ENCODE data around the gene MYL10. TPM values are rescaled to one million over a fixed set of nuclear protein-coding genes. Genes with fewer than 3 reads are reported as not detected.

MYL10 gene
- total and polyA plus RNA-seq, 2 of the 13 experiments (the other 11 are each of a cell fraction or from before 2014, with no cell fraction given), result not detected

DNA sequence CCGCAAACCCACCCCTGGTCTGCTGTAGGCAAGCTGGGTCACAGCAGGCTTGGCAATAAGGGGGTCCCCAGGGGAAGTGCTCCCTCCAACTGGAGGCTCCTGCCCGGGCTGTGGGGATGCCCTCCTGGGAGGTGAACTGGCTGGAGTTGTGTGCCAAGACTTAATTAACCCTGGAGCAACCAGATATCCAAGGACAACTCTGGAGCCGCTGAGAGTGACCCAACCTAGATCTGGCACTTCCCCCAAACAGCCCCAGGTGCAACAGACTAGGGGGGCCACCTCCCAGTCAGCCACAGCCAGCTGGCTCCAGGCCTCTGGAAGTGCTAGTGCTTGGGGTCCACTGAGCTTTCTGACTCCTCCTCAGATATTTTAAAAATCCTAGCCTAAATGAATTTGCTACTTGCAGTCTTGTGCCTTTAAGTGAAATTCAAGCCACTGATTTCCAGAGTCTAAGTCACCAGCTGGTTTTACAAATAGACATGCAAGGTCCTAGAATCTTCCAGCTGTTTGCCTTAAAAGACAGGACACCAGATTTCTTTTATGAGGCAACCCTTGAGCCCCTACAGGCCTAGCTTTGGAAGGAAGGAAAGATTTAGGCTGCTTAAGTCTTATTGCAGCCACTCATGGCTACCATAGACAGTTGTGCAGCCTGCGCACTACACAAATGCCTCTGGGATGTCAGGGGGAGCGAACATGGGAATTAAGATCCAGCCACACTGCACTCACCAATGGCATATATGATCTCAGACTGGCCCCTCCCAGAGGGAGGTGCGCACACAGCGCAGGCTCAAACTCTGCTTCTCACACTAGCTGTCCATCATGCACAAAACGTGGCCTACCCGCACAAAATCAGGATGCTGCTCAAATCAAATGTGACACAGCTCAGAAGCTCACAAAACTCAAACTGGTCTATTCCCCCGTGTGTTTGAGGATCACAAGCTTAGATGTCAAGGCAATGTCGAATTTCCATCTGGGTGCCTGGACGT is 42.6 kb upstream of the MYL10 start:
- ATAC-seq, result no peak
- Histone ChIP-seq H3K9me3 (ENCODE audit: low read length) (no peaks in the 10 kb centered on the region), H2AFZ (ENCODE audit: low read length) (no peak overlapping the region), H3K27me3 (ENCODE audit: control insufficient read depth in 1 of 2, insufficient read depth in 2 of 2, low read length in 2 of 2) (no peaks in the 10 kb centered on the region; a peak in 1 of 5 replicates), H3K36me3 (replicated peaks in 1 of 2; ENCODE audit: control insufficient read depth in 1 of 2, insufficient read depth in 2 of 2, low read length in 2 of 2) (no peaks in the 10 kb centered on the region), H3K79me2 (ENCODE audit: insufficient read depth, low read length) (no peaks in the 10 kb centered on the region), H3K4me1 (ENCODE audit: insufficient read depth, low read length) (no peaks in the 10 kb centered on the region), H3K4me2 (ENCODE audit: low read depth, low read length) (no peak overlapping the region), H3K27ac (ENCODE audit: extremely low read length, insufficient read depth, low read length) (no peak overlapping the region), H3K9ac (ENCODE audit: insufficient read depth, low read depth, low read length) (no peak overlapping the region), H3K4me3 (replicated peaks in 1 of 3; ENCODE audit: insufficient read depth in 1 of 3, low read depth in 2 of 3, low read length in 3 of 3) (no peak overlapping the region), H4K20me1 (ENCODE audit: insufficient read depth, low read length) (no peaks in the 10 kb centered on the region)
- intact Hi-C loops (cut with micrococcal nuclease; ENCODE audit: unreplicated experiment) (no loop called here), in situ Hi-C loops (cut with HindIII; ENCODE audit: extremely low pct_ligation_motif_present, low pct_unique_long_range_greater_than_20kb) (no loop called here)
- TF ChIP-seq ZNF451 (CRISPR knock-in tag; IDR thresholded peaks at IDR 0.05) (no peak), ZNF569 (CRISPR knock-in tag; IDR thresholded peaks at IDR 0.05; ENCODE audit: borderline replicate concordance) (no peak), NR2F6 (IDR thresholded peaks at IDR 0.05) (no peak), NR2F6 (CRISPR knock-in tag; IDR thresholded peaks at IDR 0.05) (no peak), SNAI1 (CRISPR knock-in tag; IDR thresholded peaks at IDR 0.05; ENCODE audit: borderline replicate concordance) (no peak), NFKBIZ (CRISPR knock-in tag; IDR thresholded peaks at IDR 0.05) (no peak), ZNF780A (CRISPR knock-in tag; IDR thresholded peaks at IDR 0.05) (no peak), TBX3 (IDR thresholded peaks at IDR 0.05; ENCODE audit: borderline replicate concordance) (no peak)
- TF ChIP-seq, protein P1, sequence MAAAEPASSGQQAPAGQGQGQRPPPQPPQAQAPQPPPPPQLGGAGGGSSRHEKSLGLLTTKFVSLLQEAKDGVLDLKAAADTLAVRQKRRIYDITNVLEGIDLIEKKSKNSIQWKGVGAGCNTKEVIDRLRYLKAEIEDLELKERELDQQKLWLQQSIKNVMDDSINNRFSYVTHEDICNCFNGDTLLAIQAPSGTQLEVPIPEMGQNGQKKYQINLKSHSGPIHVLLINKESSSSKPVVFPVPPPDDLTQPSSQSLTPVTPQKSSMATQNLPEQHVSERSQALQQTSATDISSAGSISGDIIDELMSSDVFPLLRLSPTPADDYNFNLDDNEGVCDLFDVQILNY (CRISPR knock-in tag; conservative IDR thresholded peaks at IDR 0.05), result no peak
- TF ChIP-seq, protein P2, sequence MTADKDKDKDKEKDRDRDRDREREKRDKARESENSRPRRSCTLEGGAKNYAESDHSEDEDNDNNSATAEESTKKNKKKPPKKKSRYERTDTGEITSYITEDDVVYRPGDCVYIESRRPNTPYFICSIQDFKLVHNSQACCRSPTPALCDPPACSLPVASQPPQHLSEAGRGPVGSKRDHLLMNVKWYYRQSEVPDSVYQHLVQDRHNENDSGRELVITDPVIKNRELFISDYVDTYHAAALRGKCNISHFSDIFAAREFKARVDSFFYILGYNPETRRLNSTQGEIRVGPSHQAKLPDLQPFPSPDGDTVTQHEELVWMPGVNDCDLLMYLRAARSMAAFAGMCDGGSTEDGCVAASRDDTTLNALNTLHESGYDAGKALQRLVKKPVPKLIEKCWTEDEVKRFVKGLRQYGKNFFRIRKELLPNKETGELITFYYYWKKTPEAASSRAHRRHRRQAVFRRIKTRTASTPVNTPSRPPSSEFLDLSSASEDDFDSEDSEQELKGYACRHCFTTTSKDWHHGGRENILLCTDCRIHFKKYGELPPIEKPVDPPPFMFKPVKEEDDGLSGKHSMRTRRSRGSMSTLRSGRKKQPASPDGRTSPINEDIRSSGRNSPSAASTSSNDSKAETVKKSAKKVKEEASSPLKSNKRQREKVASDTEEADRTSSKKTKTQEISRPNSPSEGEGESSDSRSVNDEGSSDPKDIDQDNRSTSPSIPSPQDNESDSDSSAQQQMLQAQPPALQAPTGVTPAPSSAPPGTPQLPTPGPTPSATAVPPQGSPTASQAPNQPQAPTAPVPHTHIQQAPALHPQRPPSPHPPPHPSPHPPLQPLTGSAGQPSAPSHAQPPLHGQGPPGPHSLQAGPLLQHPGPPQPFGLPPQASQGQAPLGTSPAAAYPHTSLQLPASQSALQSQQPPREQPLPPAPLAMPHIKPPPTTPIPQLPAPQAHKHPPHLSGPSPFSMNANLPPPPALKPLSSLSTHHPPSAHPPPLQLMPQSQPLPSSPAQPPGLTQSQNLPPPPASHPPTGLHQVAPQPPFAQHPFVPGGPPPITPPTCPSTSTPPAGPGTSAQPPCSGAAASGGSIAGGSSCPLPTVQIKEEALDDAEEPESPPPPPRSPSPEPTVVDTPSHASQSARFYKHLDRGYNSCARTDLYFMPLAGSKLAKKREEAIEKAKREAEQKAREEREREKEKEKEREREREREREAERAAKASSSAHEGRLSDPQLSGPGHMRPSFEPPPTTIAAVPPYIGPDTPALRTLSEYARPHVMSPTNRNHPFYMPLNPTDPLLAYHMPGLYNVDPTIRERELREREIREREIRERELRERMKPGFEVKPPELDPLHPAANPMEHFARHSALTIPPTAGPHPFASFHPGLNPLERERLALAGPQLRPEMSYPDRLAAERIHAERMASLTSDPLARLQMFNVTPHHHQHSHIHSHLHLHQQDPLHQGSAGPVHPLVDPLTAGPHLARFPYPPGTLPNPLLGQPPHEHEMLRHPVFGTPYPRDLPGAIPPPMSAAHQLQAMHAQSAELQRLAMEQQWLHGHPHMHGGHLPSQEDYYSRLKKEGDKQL (CRISPR knock-in tag; IDR thresholded peaks at IDR 0.05; ENCODE audit: low read depth), result no peak
- TF ChIP-seq, protein P3, sequence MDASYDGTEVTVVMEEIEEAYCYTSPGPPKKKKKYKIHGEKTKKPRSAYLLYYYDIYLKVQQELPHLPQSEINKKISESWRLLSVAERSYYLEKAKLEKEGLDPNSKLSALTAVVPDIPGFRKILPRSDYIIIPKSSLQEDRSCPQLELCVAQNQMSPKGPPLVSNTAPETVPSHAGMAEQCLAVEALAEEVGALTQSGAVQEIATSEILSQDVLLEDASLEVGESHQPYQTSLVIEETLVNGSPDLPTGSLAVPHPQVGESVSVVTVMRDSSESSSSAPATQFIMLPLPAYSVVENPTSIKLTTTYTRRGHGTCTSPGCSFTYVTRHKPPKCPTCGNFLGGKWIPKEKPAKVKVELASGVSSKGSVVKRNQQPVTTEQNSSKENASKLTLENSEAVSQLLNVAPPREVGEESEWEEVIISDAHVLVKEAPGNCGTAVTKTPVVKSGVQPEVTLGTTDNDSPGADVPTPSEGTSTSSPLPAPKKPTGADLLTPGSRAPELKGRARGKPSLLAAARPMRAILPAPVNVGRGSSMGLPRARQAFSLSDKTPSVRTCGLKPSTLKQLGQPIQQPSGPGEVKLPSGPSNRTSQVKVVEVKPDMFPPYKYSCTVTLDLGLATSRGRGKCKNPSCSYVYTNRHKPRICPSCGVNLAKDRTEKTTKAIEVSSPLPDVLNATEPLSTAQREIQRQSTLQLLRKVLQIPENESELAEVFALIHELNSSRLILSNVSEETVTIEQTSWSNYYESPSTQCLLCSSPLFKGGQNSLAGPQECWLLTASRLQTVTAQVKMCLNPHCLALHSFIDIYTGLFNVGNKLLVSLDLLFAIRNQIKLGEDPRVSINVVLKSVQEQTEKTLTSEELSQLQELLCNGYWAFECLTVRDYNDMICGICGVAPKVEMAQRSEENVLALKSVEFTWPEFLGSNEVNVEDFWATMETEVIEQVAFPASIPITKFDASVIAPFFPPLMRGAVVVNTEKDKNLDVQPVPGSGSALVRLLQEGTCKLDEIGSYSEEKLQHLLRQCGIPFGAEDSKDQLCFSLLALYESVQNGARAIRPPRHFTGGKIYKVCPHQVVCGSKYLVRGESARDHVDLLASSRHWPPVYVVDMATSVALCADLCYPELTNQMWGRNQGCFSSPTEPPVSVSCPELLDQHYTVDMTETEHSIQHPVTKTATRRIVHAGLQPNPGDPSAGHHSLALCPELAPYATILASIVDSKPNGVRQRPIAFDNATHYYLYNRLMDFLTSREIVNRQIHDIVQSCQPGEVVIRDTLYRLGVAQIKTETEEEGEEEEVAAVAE (CRISPR knock-in tag; IDR thresholded peaks at IDR 0.05; ENCODE audit: borderline replicate concordance), result no peak
- POLR2A ChIA-PET, result no interaction called here
- no peak for DNase-seq (ENCODE audit: low spot score)
- WGBS (ENCODE audit: low lambda C conversion rate), result 53% methylated on average over 8 of the region's 12 CpGs
- FAIRE-seq, result no peak
- CTCF ChIA-PET (ENCODE audit: low intra/inter-chr PET ratio, low total read pairs), result no interaction called here
- no TSS peak for BruUV-seq (replicated peaks)

Data from HepG2 (cell line).